Measurements from ENCODE around the gene SNAP25. TPM values are rescaled to one million over a fixed set of nuclear protein-coding genes. Genes with fewer than 3 reads are reported as not detected.

Gene SNAP25
- total RNA-seq, 1 experiment from 2014 or later, result 0.39 TPM

Other genes starting within 250 kb of the SNAP25 start
- gene ANKEF1, start 183.8 kb upstream of the SNAP25 start, total RNA-seq (2021; ENCODE audit: unreplicated experiment), result 15.8 TPM
- 19.9 TPM for gene MKKS, start 215.4 kb downstream of the SNAP25 start, total RNA-seq (2021; ENCODE audit: unreplicated experiment)
- gene SLX4IP, start 216.5 kb downstream of the SNAP25 start, total RNA-seq (2021; ENCODE audit: unreplicated experiment), result 11.1 TPM